GM19395 (cell line): ENCODE measurements around the gene PBRM1.
A peak's percentile ranks its signal among the peaks of the same experiment; 100 is the strongest.
"Not testable (repeated sequence)": the region's sequence is repeated elsewhere in the genome, so short reads cannot be mapped to it uniquely, and the experiment has no call there.

Source experiments
- ATAC-seq: cut with Tn5 transposase; IDR thresholded peaks from one replicate; pipeline ENCODE4 v1.9.1; 2021; ENCODE audit warnings: mild to moderate bottlenecking, moderate library complexity; ENCODE audit not compliant: unreplicated experiment

PBRM1 gene

DNA sequence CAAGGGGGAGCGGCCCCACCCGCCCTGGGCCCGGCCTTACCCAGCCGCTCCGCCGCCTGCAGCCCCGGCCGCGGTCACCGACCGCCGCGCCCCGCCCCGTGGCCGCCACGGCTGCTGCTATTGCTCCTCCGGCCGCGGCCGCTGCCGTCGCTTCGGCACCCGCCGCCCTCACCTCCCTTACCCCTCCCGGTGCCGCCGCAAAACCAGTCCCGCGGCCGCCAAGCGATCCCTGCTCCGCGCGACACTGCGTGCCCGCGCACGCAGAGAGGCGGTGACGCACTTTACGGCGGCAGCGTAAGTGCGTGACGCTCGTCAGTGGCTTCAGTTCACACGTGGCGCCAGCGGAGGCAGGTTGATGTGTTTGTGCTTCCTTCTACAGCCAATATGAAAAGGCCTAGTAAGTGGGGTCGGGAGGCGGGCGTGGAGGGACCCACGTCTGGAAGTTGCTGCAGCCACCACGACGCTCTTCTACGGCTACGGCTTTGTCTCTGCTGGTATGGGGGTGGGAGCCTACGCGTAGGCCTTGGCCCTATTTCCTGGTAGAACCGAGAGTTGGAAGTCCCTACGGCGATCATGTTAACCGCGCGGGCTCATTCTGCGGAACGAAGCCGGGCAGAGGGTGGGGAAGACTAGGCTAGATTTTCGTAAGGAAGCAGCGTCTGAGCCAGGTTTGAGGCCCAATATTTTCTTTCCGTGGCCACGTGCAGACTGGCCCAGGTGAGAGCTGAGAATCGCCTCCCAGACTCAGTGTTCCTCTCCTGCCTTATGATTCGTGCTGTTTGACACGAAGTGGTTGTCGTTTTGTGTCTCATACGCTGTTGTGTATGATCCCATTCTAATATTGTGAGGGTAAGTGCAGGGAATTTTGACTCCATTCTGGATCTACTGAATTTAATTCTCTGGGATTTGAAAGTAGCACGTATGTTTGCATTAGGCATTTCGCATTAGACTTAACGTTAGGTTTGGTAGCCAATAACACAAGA is at the start of gene PBRM1, which contains the start of gene GNL3:
Gene PBRM1, minus strand, starts transcription at position 205 of the 983 bp plus-strand sequence.
Gene GNL3, plus strand, starts transcription at position 324 of the 983 bp plus-strand sequence. Its CDS starts 61 bp downstream, at position 385.
- peak; percentile 80 for ATAC-seq

DNA sequence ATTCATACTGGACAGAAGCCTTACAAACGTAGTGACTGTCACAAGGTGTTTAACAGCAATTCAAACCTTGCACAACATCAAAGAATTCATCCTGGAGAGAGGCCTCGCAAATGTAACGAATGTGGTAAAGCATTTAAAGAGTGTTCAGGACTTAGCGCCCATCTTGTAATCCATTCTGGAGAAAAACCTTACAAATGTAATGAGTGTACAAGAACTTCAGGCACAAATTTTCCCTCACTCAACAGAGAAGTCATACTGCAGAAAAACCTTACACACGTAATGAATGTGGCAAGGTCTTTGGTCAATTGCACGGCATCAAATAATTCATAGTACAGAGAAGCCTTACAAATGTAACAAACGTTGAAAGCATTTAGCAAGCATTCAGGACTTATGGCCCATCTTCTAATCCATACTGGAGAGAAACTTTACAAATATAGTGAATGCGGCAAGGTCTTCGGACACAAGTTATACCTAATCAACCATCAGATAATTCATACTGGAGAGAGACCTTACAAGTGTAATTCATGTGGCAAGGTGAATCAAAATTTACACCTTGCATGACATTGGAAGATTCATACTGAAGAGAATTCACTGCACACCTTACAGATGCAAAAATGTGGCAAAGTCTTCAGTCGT is 47.7 kb upstream of the PBRM1 start:
- no peak for ATAC-seq

DNA sequence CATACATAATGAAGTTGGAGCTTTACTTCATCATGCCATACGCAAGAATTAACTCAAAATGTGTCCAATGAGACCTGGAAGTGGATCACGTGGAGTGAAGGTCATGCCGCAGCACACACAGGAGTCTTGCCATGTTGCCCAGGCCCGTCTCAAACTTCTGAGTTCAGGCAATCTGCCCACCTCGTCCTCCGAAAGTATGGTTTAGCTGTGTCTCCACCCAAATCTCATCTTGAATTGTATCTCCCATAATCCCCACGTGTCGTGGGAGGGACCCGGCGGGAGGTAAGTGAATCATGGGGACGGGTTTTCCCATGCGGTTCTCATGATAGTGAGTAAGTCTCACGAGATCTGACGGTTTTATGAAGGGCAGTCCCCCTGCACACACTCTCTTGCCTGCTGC is 45.9 kb upstream of the PBRM1 start:
- no peak for ATAC-seq

DNA sequence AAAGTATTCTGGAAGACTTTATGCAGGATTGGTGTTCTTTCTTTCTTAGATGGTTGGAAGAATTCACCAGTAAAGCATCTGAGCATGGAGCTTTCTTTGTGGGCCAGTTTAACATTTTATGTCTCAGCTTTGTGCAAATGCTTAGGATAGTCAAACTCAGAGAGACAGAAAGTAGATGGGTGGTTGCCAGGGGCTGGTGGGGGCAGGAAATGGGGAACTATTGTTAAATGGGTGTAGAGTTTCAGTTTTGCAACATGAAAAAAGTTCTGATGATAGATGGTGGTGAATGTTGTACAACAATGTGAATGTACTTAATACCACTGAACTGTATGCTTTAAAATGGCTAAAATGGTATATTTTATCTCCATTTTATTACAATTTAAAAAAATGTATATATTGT is 45.0 kb upstream of the PBRM1 start:
- no peak for ATAC-seq

DNA sequence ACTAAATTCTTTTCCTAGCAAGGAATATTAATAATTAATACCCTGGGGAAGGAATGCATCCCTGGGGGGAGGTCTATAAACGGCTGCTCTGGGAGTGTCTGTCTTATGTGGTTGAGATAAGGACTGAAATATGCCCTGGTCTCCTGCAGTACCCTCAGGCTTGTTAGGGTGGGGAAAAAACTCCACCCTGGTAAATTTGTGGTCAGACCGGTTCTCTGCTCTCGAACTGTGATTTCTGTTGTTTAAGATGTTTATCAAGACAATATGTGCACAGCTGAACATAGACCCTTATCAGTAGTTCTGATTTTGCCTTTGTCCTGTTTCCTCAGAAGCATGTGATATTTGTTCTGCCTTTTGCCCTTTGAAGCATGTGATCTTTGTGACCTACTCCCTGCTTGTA is 43.0 kb upstream of the PBRM1 start:
- not testable (repeated sequence) for ATAC-seq

DNA sequence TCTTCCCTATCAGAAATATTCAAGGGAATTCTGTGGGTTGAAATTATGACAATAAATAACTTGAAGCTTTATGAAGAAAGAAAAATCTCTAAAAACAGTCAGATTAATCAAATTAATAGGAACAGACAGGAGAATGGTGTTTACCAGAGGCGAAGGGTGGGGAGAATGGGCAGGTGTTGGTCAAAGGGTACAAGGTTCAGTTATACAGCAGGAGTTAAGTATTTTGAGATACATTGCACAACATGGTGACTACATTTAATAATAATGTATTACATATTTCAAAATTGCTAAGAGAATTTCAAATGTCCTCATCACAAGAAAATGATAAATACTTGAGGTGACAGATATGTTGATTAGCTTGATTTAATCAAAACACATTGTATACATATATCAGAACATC is 38.8 kb upstream of the PBRM1 start:
- ATAC-seq, result no peak

DNA sequence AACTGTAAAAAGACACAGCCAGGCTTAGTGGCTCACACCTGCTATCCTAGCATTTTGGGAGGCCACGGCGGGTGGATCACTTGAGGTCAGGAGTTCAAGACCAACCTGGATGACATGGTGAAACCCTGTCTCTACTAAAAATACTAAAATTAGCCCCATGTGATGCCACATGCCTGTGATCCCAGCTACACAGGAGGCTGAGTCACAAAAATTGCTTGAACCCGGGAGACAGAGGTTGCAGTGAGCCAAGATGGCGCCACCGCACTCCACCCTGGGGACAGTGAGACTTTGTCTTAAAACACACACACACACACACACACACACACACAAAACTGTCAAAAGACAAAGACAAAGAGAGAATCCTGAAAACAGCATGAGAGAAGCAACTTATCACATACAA is 38.2 kb upstream of the PBRM1 start:
- no peak for ATAC-seq

DNA sequence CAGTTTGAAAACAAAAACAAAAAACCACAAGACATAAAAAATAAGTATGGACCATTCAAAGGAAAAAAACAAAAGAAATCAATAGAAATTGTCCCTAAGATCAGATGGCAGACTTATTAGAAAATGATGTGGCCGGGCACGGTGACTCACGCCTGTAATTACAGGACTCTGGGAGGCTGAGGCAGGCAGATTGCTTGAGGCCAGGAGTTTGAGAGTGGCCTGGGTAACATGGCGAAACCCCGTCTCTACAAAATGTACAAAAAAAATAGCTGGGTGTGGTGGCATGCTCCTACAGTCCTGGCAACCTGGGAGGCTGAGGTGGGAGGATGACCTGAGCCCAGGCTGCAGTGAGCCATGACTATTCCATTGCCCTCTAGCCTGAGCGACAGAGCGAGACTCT is 36.8 kb upstream of the PBRM1 start:
- ATAC-seq, result no peak

DNA sequence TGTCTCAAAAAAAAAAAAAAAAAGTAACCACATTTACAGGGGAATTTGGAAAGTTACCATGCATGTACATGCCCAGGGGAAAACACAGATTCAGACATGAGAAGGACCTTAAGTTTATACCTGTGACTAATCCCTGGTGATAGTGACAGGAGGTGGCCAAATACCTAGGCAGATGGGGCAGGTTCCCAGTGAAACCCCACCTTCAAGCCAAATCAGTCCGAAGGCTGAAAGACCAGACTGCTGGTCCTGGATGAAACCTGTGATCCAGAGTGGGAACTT is 36.0 kb upstream of the PBRM1 start:
- ATAC-seq, result no peak

DNA sequence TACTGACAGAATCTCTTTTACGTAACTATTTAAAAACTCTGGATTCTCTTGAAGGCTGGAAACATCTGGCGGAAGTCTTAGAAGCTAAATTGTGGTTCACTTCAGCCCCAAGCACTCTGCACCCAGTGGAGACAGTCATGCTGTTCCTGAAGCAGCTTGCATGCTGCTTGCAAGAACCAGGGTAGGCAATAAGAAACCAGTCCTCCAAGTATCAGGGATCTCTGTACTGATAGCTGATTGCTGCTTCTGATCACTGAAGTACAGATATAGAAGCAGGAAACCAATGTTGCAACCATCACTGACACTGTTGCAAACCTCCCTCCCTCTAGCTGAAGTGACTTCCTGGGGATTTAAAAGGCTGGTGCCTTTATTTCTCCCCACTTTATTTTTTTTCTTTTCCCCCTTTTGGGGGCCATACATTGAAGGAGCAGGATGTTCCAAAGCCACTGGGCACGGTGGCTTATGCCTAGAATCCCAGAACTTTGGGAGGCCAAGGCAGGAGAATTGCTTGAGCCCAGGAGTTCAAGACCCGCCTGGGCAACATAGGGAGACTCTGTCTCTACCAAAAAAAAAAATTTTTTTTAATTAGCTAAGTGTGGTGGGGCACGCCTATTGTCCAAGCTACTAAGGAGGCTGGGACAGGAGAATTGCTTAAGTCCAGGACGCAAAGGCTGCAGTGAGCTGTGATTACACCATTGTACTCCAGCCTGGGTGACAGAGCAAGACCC is 35.5 kb upstream of the PBRM1 start:
- peak; percentile 71 for ATAC-seq

DNA sequence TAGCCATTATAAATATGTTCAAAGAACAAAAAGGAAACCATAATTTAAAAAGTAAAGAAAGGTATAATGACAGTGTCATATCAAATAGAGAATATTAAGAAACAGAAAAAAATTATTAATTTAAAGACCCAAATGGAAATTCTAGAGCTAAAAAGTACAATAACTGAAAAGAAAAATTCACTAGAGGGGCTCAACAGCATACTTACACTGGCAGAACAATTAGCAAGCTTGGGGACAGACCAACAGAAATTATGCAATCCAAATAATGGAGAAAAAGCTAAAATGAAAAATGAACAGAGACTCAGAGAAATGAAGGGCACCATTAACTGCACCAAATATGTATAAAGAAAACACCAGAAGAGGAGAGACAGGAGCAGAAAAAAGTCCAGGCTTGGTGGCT is 33.9 kb upstream of the PBRM1 start:
- no peak for ATAC-seq

DNA sequence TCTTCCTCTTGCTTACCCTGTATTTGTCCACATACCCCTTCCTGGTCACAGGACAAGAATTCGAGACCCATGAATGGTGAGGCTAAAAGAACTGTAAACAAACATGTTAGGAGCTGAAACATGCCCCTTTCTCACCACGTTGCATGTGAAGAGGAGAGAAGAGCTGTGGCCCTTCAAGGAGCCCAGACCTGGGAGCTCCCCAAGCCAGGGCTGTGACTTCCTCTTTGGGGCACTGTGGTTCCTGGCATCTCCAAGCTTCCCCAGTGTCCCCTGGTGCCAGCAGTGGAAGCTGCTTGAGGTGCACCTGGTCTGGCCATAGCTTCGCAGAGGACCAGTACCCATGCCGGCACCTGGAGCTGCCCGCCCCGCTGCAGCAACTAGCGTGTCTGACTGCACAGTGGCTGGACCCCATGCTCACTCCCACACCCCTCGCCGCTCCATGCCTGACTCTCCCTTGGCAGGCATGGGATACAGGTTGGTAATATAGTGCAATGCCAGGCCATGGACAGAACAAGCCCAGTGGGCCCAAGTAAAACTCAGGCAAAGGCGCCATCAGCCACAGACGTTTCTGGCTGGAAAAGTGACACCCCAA is 30.1 kb upstream of the PBRM1 start:
- no peak for ATAC-seq

DNA sequence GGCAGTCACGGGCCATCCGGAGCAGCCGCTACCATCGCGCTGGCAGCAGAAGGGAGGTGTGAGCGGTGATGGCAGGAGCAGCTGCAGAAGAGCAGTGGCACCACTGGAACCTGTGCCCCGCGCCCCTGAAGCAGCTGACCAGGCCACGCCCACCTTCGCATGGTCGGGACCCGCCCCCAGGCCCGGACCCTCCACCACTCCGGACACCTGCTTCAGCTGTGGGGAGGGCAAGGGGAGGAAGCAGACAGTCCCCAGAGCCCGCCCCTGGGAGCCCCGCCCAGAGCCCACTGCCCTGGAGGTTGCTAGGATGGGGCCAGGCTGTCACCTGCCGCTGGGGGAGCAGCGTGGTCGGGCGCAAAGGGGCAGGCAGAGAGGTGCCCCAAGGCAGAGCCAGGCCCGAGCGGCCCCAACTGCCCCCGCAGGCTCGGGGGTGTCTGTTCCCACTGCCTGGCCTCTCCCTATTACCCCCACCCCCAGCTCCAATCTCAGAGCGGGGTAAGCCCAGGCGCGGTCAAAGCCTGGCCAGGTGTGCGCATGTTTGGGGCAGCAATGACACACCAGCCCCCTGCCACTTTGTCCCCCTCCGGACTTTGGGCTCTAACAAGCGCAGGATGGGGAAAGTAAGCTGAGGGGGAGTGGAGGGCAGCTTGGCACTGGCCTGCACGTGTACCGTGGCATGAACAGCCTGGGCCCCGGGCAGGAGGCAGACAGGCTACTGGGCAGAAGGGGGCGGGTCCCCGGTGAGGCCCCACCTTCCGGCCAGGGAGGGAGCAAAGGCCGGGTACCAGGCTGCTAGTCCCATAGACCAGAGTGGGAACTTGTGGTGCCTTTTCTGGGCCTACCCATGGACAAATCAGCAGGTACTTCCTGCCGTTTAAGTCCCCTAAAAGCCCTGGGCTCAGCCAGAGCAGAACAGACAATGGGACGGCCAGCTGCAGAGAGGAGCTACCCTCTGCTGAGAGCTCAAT is 28.9 kb upstream of the PBRM1 start:
- no peak for ATAC-seq

DNA sequence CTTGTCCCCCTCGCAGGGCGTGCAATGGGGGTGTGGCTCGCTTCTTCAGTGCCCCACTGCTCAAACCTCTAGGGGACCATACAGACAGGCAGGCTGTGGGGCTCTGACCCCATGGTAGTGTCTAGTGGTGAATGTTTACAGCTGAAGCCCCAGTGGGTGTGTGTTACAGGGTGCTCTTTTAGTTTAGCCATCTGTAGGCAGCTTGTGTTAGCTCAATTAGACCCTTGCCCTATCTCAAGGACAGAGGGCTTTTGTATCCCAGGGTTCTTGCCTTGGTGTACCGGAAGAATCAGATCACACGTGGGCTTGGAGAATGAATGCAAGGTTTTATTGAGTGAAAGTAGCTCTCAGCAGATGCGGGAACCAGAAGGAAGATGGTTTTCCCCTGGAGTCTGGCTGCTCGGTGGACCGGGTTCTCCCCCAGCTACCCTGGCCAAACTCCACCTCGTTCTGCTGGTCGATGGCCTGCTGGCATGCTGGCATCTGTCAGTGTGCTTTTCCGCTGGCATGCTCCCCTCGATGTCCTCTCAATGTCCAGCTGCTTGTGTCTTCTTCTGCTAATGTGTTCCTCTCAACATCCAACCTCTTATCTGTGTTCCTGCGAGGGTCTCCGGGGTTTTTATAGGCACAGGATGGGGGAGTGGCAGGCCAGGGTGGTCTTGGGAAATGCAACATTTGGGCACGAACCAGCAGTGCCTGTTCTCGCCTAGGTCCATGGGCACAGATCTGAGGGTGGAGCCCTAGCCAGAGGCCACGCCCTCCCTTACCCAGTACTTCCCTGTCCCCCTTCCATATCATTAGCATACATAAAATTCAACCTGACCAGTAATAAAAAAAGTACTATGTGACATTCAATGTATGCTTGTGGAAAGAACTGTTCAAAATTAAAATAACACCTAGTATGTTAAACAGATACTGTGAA is 26.8 kb upstream of the PBRM1 start:
- no peak for ATAC-seq

DNA sequence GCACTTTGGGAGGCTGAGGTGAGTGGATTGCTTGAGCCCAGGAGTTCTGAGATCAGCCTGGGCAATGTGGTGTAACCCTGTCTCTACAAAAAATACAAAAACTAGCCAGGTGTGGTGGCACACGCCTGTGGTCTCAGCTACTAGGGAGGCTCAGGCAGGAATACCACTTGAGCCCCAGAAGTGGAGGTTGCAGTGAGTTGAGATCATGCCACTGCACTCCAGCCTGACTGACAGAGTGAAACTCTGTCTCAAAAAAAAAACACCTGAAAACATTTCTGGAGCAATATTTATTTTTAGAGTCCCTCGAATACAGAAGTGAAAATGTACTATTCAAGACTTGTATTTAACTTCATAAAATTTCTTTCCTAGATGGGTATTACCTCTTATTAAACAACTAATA is 24.8 kb upstream of the PBRM1 start:
- ATAC-seq, result no peak

DNA sequence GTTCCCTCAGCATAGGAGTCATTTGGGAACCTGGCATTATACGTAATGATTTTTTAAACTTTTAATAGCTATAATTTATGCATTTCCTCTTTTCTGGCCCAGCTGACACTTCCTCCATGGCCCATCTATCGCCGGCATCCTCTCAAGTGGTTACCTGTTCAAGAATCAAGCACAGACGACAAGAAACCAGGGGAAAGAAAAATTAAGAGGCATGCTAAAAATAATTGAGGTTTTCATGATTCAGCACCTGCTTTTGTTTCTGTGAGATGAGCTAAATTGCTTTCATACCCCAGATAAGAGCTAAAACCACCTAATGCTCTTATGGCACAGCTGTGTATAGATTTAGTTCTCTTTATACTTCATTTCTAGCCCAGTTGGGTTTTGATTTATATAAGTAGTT is 21.9 kb upstream of the PBRM1 start:
- no peak for ATAC-seq

DNA sequence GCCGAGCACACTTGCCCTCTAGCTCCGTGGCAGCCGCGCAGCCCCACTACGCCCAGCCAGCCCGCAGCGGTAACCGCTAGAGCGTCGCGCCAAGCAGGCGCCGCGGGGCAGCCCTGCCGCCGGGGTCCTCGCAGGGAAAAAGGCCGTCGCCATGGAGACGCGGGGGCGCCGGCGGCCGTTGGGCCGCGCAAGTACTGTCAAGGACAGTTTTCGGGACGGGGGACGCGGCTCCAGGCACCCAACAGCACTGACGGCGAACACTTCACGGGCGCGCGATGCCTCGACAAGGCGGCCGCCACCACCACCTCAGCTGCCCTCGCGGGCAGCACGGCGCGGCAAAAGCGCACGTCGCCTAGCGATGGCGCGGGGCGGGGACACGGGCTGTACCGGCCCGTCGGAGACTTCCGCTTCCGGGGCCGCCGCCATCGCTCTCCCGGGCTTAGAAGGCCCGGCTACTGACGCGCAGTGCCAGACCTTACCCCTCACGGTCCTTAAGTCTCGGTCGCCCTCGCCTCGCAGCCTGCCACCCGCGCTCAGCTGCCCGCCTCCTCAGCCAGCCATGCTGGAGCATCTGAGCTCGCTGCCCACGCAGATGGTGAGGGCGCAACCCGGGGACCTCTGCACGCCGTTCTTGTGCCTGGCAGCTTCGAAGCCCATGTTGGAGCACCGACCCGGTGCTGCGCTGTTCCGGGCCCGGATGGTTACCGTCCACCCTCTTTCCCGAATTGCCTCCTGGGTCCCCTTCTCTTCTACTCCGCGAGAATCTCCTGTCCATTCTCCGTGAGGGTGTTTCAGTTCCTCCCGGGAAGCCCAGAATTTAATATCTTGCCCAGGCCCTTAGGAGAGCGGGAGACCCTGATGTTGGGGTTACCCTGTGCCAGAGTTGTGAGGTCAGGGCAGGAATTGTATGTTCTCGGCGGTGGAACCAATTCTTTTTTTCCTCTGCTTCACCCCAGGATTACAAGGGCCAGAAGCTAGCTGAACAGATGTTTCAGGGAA is 20.3 kb upstream of the PBRM1 start, which contains the start of the genes GLT8D1 and SPCS1:
Gene GLT8D1, minus strand, starts transcription at position 104 of the 999 bp plus-strand sequence. CDS start 5,331 bp downstream, outside the sequence.
Gene SPCS1, plus strand, starts transcription at position 419 of the 999 bp plus-strand sequence. Its CDS starts 141 bp downstream, at position 560.
- ATAC-seq, result peak; percentile 79

DNA sequence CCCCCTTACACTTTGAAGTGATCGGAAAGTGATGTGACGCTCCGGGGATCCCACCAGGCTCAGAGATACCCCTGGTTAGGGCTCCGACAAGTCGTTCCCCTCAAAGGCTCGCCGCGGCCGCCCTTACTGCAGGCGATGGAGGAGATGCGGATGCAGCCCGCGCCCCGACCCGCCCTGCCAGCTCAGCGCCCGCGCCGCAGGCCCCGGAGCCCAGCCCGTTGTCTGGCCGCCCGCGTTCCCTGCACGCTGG is 19.6 kb upstream of the PBRM1 start:
- ATAC-seq, result no peak
